ENCODE measurements around the gene PTPN11.
"Not testable (repeated sequence)": the region's sequence is repeated elsewhere in the genome, so short reads cannot be mapped to it uniquely, and the experiment has no call there.

Gene PTPN11

DNA sequence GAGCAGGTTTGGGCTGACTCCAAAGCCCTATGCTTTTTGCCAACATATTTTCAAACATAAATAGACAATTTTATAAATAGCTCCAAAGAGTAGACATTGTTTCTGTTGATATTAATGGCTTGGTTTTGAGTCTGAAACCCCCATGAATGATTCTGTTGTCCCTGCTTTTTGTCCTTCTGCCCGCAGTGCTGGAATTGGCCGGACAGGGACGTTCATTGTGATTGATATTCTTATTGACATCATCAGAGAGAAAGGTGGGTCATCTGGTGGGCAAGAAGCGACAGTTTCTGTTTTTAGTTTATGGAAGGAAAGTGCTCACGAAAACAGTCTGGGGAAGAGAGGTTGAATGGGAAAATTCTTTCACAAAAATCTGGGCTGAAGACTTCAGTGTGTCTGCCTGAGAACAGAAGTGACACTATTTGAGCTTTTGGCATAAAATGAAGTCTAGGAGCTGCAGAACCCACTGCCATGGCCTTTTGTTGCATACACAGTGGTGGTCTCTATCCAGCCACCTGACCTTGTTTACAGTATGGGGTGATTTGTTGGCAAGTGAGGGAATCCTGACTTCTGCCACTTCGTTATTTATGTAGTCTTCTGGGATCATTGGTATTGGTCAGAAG lies 69.6 kb downstream of the PTPN11 start:
- Mint-ChIP-seq H3K27ac (no peak overlapping the region), H3K4me1 (no peaks in the 10 kb centered on the region), H3K4me3 (no peak overlapping the region), H3K36me3 (peaks cover 68% of the 10 kb centered on the region), H3K27me3 (no peaks in the 10 kb centered on the region), H3K9me3 (no peaks in the 10 kb centered on the region)
- DNase-seq: no peak
- CTCF ChIA-PET: no interaction called here

DNA sequence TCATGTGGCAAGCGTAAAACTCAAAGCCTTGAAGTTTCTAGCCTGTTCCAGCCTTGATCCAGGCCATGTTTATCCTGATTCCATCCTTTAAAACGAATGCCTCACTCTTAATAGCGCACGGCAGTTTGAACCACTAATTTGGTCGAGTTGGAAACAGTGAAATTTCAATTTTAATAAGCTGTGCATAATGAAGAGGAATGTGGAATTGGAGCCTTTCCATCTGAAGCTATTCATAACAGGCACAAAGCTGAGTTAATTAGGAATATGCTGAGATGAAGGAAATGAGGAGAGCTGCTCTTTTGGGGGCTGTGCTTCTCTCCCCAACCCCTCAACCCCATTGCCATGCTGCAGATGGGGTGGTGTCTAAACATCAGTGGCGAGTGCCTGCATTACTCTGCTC lies 70.7 kb downstream of the PTPN11 start:
- CTCF ChIA-PET: no interaction called here

DNA sequence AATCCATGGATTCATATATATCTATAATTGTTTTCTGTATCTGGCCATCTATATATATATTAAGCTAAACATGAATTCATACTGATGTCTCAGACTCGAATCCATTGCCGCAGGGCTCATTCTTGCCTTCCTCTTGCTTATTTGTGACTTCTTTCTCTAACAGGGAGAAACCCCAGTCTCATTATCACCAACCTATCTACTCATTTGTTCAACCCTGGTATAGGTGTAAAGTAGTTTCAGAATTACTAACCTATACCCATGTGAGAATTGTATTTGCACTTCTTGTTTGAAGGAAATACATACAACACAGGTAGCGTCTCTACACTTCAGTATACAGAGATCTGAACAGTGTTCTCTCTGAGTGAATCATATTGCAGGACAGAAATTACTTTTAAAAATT lies 77.7 kb downstream of the PTPN11 start:
- no peak for DNase-seq
- H3K27ac Mint-ChIP-seq: no peak overlapping the region
- no peak overlapping the region for H3K4me3 Mint-ChIP-seq
- CTCF ChIA-PET: no interaction called here
- no peaks in the 10 kb centered on the region for H3K9me3 Mint-ChIP-seq
- H3K27me3 Mint-ChIP-seq: no peaks in the 10 kb centered on the region
- H3K4me1 Mint-ChIP-seq: peaks cover 5% of the 10 kb centered on the region
- peaks cover 58% of the 10 kb centered on the region for H3K36me3 Mint-ChIP-seq

More for the DNA sequence above, 70.7 kb downstream of the PTPN11 start:
- no peaks in the 10 kb centered on the region for H3K9me3 Mint-ChIP-seq
- H3K27ac Mint-ChIP-seq: no peak overlapping the region
- no peaks in the 10 kb centered on the region for H3K4me1 Mint-ChIP-seq
- no peak for DNase-seq
- H3K4me3 Mint-ChIP-seq: no peak overlapping the region
- H3K36me3 Mint-ChIP-seq: peaks cover 66% of the 10 kb centered on the region
- H3K27me3 Mint-ChIP-seq: no peaks in the 10 kb centered on the region

DNA sequence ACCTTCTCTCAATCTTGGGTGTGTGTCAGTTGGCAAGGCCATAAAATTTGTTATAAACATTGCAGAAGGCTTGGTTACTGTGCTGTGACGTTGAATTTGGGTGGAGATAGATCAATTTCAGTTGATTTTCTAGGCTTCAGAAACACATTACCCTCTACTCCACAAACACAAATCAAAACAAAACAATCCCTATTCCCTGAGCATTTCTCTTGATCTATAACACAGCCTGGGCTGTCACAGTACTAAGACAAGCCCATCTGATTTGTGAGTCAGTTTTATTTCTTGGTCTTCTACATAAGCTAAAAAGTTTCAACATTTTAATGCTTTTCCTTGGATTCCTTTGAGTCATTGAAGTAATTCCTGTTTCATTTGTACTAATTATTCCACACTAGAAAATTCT lies 79.8 kb downstream of the PTPN11 start:
- no peaks in the 10 kb centered on the region for H3K9me3 Mint-ChIP-seq
- CTCF ChIA-PET: no interaction called here
- DNase-seq: no peak
- H3K27me3 Mint-ChIP-seq: no peaks in the 10 kb centered on the region
- peaks cover 56% of the 10 kb centered on the region for H3K36me3 Mint-ChIP-seq
- H3K27ac Mint-ChIP-seq: no peak overlapping the region
- H3K4me3 Mint-ChIP-seq: no peak overlapping the region
- H3K4me1 Mint-ChIP-seq: peaks cover 5% of the 10 kb centered on the region

DNA sequence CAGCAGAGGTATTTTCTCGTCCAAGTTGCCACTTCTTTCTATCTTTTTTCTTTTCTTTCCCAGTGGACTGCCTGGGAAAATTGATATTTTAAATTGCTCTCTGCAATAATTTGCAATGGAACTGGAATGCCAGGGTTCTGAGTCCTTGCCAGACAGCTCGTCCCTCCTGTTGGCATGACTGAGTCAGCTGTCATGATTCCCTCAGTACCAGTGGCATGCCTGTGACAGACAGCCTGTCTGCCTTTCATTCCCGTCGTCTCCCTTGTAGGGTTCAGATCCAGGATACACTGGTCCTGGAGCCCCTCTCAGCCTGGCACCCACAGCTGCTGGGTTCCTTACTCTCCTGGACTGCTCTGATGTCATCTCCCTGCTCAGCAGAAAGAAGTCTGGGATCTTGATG lies 84.8 kb downstream of the PTPN11 start:
- Mint-ChIP-seq H3K4me1 (no peaks in the 10 kb centered on the region), H3K9me3 (no peaks in the 10 kb centered on the region), H3K4me3 (no peak overlapping the region), H3K27me3 (no peaks in the 10 kb centered on the region), H3K27ac (no peak overlapping the region), H3K36me3 (peaks cover 48% of the 10 kb centered on the region)
- CTCF ChIA-PET: no interaction called here
- DNase-seq: no peak

DNA sequence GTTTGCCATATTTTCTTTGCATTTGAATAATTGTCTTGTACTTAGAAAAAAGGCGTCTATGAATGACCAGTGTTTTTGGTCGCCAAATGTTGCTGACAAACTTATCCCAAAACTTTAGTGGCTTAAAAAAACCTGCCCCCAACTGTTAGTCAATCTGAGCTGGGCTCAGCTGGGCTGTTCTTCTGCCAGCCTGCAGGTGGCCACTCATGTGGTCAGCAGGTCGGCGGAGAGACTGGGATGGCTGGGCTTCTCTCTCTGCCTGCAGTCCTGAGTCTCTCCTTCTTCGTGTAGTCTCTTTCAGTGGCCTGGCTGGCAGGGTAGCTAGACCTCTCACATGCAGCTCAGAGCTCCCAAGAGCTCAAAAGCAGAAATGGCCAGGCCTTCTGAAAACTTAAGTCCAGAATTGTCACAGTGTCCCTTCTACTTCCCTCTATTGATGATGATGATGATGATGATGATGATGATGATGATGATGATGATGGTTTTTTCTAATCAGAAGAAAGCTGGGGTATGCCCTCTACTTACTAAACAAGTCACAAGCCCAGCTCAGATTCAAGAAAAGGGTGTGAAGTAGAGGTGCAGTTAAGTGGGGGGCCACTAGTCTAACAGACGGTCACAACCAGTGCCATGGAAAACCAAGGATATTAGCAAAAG lies 87.9 kb downstream of the PTPN11 start:
- Mint-ChIP-seq H3K9me3 (no peaks in the 10 kb centered on the region), H3K27ac (no peak overlapping the region), H3K27me3 (no peaks in the 10 kb centered on the region), H3K36me3 (peaks cover 45% of the 10 kb centered on the region), H3K4me3 (no peak overlapping the region), H3K4me1 (no peaks in the 10 kb centered on the region)
- no peak for DNase-seq
- CTCF ChIA-PET: interaction anchor here (0.7 kb wide), 1 partner anchor 47 kb away, joined by 3 read pairs; no protein-coding TSS in a partner anchor

DNA sequence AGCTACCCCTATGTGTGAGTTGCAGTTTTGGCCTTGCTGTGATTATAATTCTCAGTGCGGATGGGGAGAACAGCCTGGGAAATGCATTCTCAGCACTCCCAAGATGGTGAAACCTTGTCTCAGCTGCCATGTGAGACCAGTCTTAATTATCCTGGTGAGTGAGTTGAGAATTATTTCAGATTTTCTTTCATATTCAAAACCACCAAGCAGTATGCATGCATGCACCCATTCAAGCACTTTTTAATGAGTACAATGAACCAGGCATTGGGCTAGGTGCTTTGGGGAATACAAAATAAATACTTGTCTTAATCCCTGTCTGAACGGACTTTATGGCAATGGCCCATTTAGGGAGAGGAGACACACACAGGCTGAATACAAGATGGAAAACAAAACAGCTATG lies 94.7 kb downstream of the PTPN11 start:
- CTCF ChIA-PET: no interaction called here
- Mint-ChIP-seq H3K27ac (no peak overlapping the region), H3K36me3 (peaks cover 4% of the 10 kb centered on the region), H3K4me1 (no peaks in the 10 kb centered on the region), H3K9me3 (no peaks in the 10 kb centered on the region), H3K4me3 (no peak overlapping the region), H3K27me3 (peaks cover 4% of the 10 kb centered on the region)
- no peak for DNase-seq

DNA sequence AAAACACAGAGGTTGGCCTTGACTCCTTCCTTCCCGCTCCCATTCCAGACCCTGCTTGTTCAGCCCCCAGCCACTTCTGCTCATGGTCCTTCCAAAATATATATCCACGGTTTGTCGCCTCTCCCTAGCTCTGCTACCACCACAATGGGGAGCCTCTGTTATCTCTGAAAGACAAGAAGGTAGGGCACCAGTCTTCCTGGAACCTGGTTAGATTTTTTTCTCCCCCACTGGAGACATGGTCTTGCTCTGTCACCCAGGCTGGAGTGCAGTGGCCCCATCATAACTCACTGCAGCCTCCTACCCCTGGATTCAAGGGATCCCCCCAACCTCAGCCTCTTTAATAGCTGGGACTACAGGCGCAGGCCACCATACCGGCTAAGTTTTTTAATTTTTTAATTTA lies 95.7 kb downstream of the PTPN11 start:
- CTCF ChIA-PET: no interaction called here
- Mint-ChIP-seq H3K27ac (no peak overlapping the region), H3K36me3 (no peaks in the 10 kb centered on the region), H3K4me1 (no peaks in the 10 kb centered on the region), H3K9me3 (no peaks in the 10 kb centered on the region), H3K27me3 (peaks cover 4% of the 10 kb centered on the region), H3K4me3 (no peak overlapping the region)
- no peak for DNase-seq

DNA sequence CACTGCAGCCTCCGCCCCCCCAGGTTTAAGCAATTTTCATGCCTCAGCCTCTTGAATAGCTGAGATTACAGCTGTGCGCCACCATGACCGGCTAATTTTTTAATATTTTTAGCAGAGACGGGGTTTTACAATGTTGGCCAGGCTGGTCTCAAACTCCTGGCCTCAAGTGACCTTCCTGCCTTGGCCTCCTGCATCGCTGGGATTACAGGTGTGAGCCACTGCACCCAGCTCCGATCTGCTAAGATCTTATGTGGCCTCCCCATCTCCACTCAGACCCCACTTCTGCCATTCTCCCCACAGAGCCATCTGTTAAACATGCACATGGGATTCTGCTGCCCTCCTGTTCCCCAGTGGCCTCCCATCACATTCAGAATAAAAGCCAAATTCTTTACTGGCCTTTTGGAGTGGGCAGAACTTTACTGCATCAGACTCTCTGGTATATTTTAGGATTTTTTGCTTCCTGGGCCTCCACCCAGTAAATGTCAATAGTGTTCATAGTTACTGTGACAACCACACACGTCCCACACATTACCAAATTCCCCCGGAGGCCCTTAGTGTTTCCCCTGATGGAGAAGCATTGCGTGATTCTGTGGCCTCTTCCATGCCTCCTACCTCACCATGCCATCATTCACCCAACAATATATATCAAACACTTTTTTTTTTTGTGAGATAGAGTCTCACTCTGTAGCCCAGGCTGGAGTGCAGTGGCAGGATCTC lies 96.3 kb downstream of the PTPN11 start:
- H3K4me3 Mint-ChIP-seq: no peak overlapping the region

DNA sequence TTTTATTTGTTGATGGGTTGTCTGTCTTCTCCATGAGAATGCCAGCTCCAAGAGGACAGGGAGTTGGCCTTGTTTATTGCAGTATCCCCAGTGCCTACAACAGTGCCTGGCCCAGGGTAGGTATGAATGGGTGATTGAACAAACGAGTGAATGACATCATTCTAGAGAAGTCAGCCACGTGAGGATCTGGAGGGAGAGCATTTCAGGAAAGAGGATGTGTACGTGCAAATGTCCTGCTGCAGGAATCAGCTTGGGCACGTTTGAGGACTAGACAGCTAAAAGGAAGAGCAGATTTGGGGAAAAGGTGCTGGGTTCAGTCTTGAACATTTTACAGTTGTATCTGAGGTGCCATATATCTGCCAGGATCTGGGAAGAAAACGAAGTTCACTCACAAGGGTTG lies 97.1 kb downstream of the PTPN11 start:
- H3K36me3 Mint-ChIP-seq: no peaks in the 10 kb centered on the region
- H3K9me3 Mint-ChIP-seq: no peaks in the 10 kb centered on the region
- CTCF ChIA-PET: no interaction called here
- H3K4me3 Mint-ChIP-seq: no peak overlapping the region
- no peak for DNase-seq
- H3K4me1 Mint-ChIP-seq: no peaks in the 10 kb centered on the region
- no peak overlapping the region for H3K27ac Mint-ChIP-seq
- peaks cover 4% of the 10 kb centered on the region for H3K27me3 Mint-ChIP-seq

More for the DNA sequence above, 96.3 kb downstream of the PTPN11 start:
- Mint-ChIP-seq H3K36me3 (no peaks in the 10 kb centered on the region), H3K27ac (no peak overlapping the region), H3K9me3 (no peaks in the 10 kb centered on the region), H3K27me3 (peaks cover 4% of the 10 kb centered on the region), H3K4me1 (no peaks in the 10 kb centered on the region)
- CTCF ChIA-PET: no interaction called here
- DNase-seq: no peak

DNA sequence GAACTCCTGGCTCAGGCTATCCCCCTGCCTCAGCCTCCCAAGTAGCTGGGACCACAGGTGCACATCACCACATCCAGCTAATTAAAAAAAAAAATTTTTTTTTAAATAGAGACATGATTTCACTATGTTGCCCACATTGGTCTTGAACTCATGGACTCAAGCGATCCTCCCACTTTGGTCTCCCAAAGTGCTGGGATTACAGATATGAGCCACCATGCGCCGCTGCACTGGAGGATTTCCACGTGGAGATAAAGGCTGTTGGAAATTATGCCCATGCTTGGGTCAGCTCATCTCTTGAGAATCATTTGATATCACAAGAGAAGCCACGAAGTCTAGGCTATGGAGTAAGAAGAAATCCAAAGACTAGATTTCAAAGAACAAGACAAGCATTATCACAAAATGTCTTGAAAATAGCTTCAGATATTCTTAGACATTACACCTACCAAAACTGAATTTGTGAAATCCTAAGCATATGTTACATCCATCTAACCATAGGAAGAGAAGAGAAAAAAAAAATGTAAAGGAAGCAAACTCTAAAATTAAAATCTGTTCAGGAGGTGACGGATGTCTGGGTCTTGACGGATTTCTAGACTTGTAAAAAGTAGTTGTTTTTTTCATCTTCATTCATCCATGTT lies 99.1 kb downstream of the PTPN11 start:
- no peaks in the 10 kb centered on the region for H3K36me3 Mint-ChIP-seq
- no peaks in the 10 kb centered on the region for H3K4me1 Mint-ChIP-seq
- DNase-seq: no peak
- H3K27me3 Mint-ChIP-seq: peaks cover 4% of the 10 kb centered on the region
- H3K9me3 Mint-ChIP-seq: no peaks in the 10 kb centered on the region
- H3K4me3 Mint-ChIP-seq: no peak overlapping the region
- H3K27ac Mint-ChIP-seq: no peak overlapping the region
- CTCF ChIA-PET: no interaction called here

DNA sequence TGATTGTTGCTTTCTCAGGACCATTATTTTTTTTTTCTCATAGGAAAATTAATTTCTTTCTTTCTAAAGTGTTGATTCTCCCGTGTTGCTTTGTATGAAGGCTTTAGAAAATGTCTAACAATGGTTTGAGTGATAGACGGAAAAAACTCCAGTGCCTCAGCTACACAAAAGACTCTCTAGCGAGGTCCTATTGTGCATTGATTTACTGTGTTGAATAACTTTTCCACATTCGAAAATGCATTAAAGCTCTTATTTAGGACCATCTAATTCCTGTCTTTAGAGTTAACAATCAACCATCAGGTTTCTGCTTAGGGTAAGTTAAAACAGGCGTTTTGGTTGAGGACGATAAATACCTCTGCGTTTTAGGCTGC lies 99.6 kb downstream of the PTPN11 start:
- H3K9me3 Mint-ChIP-seq: no peaks in the 10 kb centered on the region
- H3K27me3 Mint-ChIP-seq: peaks cover 4% of the 10 kb centered on the region
- H3K36me3 Mint-ChIP-seq: no peaks in the 10 kb centered on the region
- H3K27ac Mint-ChIP-seq: no peak overlapping the region
- no peak overlapping the region for H3K4me3 Mint-ChIP-seq
- CTCF ChIA-PET: no interaction called here
- DNase-seq: no peak
- H3K4me1 Mint-ChIP-seq: no peaks in the 10 kb centered on the region

DNA sequence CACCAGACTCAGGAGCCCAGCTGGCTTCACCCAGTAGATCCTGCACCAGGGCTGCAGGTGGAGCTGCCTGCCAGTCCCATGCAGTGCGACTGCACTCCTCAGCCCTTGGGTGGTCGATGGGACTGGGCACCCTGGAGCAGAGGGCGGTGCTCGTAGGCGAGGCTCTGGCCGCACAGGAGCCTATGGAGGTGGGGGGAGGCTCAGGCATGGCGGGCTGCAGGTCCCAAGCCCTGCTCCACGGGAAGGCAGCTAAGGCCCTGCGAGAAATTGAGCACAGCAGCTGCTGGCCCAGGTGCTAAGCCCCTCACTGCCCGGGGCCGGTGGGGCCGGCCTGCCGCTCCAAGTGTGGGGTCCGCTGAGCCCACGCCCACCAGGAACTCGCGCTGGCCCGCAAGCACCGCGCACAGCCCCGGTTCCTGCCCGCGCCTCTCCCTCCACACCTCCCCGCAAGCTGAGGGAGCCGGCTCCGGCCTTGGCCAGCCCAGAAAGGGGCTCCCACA lies 101.1 kb downstream of the PTPN11 start:
- H3K4me3 Mint-ChIP-seq, H3K27ac Mint-ChIP-seq, H3K4me1 Mint-ChIP-seq, H3K9me3 Mint-ChIP-seq, CTCF ChIA-PET, H3K36me3 Mint-ChIP-seq, H3K27me3 Mint-ChIP-seq, DNase-seq: not testable (repeated sequence)

DNA sequence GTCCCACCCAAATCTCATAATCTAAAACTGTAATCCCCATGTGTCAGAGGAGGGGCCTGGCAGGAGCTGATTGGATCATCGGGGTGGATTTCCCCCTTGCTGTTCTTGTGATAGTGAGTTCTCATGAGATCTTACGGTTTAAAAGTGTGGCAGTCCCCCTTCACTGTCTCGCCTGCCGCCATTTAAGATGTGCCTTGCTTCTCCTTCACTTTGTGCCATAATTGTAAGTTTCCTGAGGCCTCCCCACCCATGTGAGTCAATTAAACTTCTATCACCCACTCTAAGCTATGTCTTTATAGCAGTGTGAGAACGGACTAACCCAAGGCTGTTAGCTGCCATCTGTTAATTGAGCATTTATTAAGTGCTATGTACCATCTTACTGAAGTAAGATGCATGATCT lies 105.1 kb downstream of the PTPN11 start:
- DNase-seq: no peak
- Mint-ChIP-seq H3K27me3 (no peaks in the 10 kb centered on the region), H3K27ac (no peak overlapping the region), H3K4me1 (no peaks in the 10 kb centered on the region), H3K4me3 (no peak overlapping the region), H3K9me3 (no peaks in the 10 kb centered on the region), H3K36me3 (no peaks in the 10 kb centered on the region)
- CTCF ChIA-PET: no interaction called here

DNA sequence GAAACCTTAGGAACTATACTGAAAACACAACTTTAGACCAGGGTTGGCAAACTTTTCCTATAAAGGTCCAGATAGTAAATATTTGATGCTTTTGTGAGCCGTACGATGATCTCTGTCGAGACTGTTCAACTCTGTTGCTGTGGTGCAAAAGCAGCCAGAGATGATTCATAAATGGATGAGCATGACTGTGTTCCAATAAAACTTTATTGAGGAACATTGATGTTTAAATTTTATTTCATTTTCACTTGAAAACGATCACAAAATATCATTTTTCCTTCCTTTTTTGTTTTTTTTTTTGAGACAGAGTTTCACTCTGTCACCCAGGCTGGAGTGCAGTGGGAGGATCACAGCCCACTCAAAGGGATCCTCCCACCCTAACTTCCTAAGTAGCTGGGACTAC lies 105.5 kb downstream of the PTPN11 start:
- H3K27ac Mint-ChIP-seq: no peak overlapping the region
- no peak for DNase-seq
- CTCF ChIA-PET: no interaction called here
- no peaks in the 10 kb centered on the region for H3K4me1 Mint-ChIP-seq
- H3K27me3 Mint-ChIP-seq: no peaks in the 10 kb centered on the region
- H3K9me3 Mint-ChIP-seq: no peaks in the 10 kb centered on the region
- H3K36me3 Mint-ChIP-seq: no peaks in the 10 kb centered on the region
- H3K4me3 Mint-ChIP-seq: no peak overlapping the region
